ENCODE results near the gene HPCAL4.

The HPCAL4 gene

GRCh38 chr1:39711104-39711965 lies 20.1 kb upstream of the HPCAL4 start:
- H3K9me3 ChIP-seq = no peaks in the 10 kb centered on the region
- H3K4me3 ChIP-seq (ENCODE audit: low read depth, low read length) = no peak overlapping the region
- no peaks in the 10 kb centered on the region for H3K36me3 ChIP-seq
- no peak for DNase-seq
- H3K4me1 ChIP-seq = no peaks in the 10 kb centered on the region
- no peak for TF ChIP-seq CTCF (IDR thresholded peaks at IDR 0.05; ENCODE audit: low read depth, low read length)
- H3K27me3 ChIP-seq = no peaks in the 10 kb centered on the region

GRCh38 chr1:39707506-39707905 lies 16.3 kb upstream of the HPCAL4 start:
- Histone ChIP-seq H3K9me3 (no peaks in the 10 kb centered on the region), H3K36me3 (no peaks in the 10 kb centered on the region), H3K27me3 (no peaks in the 10 kb centered on the region), H3K4me1 (no peaks in the 10 kb centered on the region), H3K4me3 (ENCODE audit: low read depth, low read length) (no peak overlapping the region)
- DNase-seq = no peak
- TF ChIP-seq CTCF (IDR thresholded peaks at IDR 0.05; ENCODE audit: low read depth, low read length) = no peak

- Histone ChIP-seq H3K9me3 (no peaks in the 10 kb centered on the region), H3K36me3 (no peaks in the 10 kb centered on the region), H3K4me1 (no peaks in the 10 kb centered on the region; the same call in 1 of the 2 replicates), H3K4me3 (ENCODE audit: low read depth, low read length) (no peak overlapping the region), H3K27me3 (no peaks in the 10 kb centered on the region)
- no peak for TF ChIP-seq CTCF (IDR thresholded peaks at IDR 0.05; ENCODE audit: low read depth, low read length)
- no peak for DNase-seq
Observed at GRCh38 chr1:39704757-39705156, 13.5 kb upstream of the HPCAL4 start.

- no peaks in the 10 kb centered on the region for H3K27me3 ChIP-seq
- no peak for DNase-seq
- TF ChIP-seq CTCF (IDR thresholded peaks at IDR 0.05; ENCODE audit: low read depth, low read length) = no peak
- no peaks in the 10 kb centered on the region for H3K9me3 ChIP-seq
- H3K4me3 ChIP-seq (ENCODE audit: low read depth, low read length) = no peak overlapping the region
- H3K4me1 ChIP-seq = no peaks in the 10 kb centered on the region; the same call in 1 of the 2 replicates
- H3K36me3 ChIP-seq = no peaks in the 10 kb centered on the region
Observed at GRCh38 chr1:39701049-39701439, 9.8 kb upstream of the HPCAL4 start.

GRCh38 chr1:39700348-39700747 lies 9.1 kb upstream of the HPCAL4 start:
- Histone ChIP-seq H3K4me1 (no peaks in the 10 kb centered on the region; the same call in 1 of the 2 replicates), H3K36me3 (no peaks in the 10 kb centered on the region), H3K27me3 (no peaks in the 10 kb centered on the region), H3K4me3 (ENCODE audit: low read depth, low read length) (no peak overlapping the region), H3K9me3 (no peaks in the 10 kb centered on the region)
- DNase-seq = no peak
- no peak for TF ChIP-seq CTCF (IDR thresholded peaks at IDR 0.05; ENCODE audit: low read depth, low read length)

- no peaks in the 10 kb centered on the region for H3K27me3 ChIP-seq
- no peak overlapping the region for H3K4me3 ChIP-seq (ENCODE audit: low read depth, low read length)
- no peaks in the 10 kb centered on the region; the same call in 1 of the 2 replicates for H3K4me1 ChIP-seq
- TF ChIP-seq CTCF (IDR thresholded peaks at IDR 0.05; ENCODE audit: low read depth, low read length) = no peak
- DNase-seq = no peak
- no peaks in the 10 kb centered on the region for H3K9me3 ChIP-seq
- H3K36me3 ChIP-seq = no peaks in the 10 kb centered on the region
Observed at GRCh38 chr1:39699419-39699818, 8.2 kb upstream of the HPCAL4 start.

Measured in BE2C (cell line).